ENCODE results near the gene PTCD1. TPM values are rescaled to one million over a fixed set of nuclear protein-coding genes. Genes with fewer than 3 reads are reported as not detected.

Gene PTCD1
- total RNA-seq, 1 experiment from 2014 or later, result 15.0 TPM

DNA sequence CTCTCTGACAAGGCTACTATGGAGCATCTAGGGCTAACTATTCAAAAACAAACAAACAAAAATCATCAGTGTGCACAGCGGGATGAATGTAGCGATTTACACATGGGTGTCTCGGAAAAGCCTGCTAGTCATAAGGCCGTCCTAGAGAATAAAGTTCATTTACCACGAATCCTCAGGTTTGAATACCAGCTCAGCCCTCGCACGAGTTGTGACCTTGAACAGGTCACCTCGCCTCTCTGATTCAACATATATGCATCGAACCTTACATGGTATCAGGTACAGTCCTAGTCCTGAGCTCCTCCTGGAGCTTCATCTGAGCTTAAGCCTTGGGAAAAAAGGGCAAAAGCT is 26.8 kb upstream of the PTCD1 start:
- peaks cover 3% of the 10 kb centered on the region; the same call in 1 of the 2 replicates for H3K36me3 ChIP-seq (ENCODE audit: control insufficient read depth, insufficient read depth, low read length)
- no peaks in the 10 kb centered on the region for H3K9me3 ChIP-seq (ENCODE audit: control insufficient read depth, insufficient read depth, low read depth, low read length)
- H3K27me3 ChIP-seq (ENCODE audit: control insufficient read depth, insufficient read depth, low read length), result no peaks in the 10 kb centered on the region
- intact Hi-C loops (cut with micrococcal nuclease; ENCODE audit: unreplicated experiment), result no loop called here
- ChIA-PET POLR2A (interaction anchor here (0.8 kb wide), 1 partner anchor 16 kb away, joined by 3 read pairs; no protein-coding TSS in a partner anchor), CTCF (no interaction called here)
- H3K27ac ChIP-seq (ENCODE audit: low read length), result peak overlapping the region; percentile 98
- peaks cover 5% of the 10 kb centered on the region for H3K4me1 ChIP-seq (ENCODE audit: control insufficient read depth, insufficient read depth, low read length)
- TF ChIP-seq TCF7L2 (IDR thresholded peaks at IDR 0.05; ENCODE audit: low read depth, low read length) (no peak), SIN3A (IDR thresholded peaks at IDR 0.05; ENCODE audit: borderline replicate concordance, insufficient read depth, low read depth, low read length) (no peak), POLR2AphosphoS5 (IDR thresholded peaks at IDR 0.05; ENCODE audit: low read depth, low read length) (no peak)
- TF ChIP-seq, protein P1, sequence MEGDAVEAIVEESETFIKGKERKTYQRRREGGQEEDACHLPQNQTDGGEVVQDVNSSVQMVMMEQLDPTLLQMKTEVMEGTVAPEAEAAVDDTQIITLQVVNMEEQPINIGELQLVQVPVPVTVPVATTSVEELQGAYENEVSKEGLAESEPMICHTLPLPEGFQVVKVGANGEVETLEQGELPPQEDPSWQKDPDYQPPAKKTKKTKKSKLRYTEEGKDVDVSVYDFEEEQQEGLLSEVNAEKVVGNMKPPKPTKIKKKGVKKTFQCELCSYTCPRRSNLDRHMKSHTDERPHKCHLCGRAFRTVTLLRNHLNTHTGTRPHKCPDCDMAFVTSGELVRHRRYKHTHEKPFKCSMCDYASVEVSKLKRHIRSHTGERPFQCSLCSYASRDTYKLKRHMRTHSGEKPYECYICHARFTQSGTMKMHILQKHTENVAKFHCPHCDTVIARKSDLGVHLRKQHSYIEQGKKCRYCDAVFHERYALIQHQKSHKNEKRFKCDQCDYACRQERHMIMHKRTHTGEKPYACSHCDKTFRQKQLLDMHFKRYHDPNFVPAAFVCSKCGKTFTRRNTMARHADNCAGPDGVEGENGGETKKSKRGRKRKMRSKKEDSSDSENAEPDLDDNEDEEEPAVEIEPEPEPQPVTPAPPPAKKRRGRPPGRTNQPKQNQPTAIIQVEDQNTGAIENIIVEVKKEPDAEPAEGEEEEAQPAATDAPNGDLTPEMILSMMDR (IDR thresholded peaks at IDR 0.05), result no peak
- TF ChIP-seq, protein P2, sequence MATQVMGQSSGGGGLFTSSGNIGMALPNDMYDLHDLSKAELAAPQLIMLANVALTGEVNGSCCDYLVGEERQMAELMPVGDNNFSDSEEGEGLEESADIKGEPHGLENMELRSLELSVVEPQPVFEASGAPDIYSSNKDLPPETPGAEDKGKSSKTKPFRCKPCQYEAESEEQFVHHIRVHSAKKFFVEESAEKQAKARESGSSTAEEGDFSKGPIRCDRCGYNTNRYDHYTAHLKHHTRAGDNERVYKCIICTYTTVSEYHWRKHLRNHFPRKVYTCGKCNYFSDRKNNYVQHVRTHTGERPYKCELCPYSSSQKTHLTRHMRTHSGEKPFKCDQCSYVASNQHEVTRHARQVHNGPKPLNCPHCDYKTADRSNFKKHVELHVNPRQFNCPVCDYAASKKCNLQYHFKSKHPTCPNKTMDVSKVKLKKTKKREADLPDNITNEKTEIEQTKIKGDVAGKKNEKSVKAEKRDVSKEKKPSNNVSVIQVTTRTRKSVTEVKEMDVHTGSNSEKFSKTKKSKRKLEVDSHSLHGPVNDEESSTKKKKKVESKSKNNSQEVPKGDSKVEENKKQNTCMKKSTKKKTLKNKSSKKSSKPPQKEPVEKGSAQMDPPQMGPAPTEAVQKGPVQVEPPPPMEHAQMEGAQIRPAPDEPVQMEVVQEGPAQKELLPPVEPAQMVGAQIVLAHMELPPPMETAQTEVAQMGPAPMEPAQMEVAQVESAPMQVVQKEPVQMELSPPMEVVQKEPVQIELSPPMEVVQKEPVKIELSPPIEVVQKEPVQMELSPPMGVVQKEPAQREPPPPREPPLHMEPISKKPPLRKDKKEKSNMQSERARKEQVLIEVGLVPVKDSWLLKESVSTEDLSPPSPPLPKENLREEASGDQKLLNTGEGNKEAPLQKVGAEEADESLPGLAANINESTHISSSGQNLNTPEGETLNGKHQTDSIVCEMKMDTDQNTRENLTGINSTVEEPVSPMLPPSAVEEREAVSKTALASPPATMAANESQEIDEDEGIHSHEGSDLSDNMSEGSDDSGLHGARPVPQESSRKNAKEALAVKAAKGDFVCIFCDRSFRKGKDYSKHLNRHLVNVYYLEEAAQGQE (IDR thresholded peaks at IDR 0.05; ENCODE audit: insufficient read depth in 1 of 2, low read depth in 2 of 2, low read length in 1 of 2), result no peak
- ATAC-seq (peak; percentile 5), DNase-seq (ENCODE audit: low read depth, low spot score) (no peak)
- H3K4me3 ChIP-seq (ENCODE audit: low read depth in 2 of 2, low read length in 2 of 2), result peak overlapping the region; percentile 96 to 97
- in situ Hi-C loops (cut with HindIII; ENCODE audit: low pct_unique_long_range_greater_than_20kb, low sequenced_read_pairs), result no loop called here
- TSS peak; percentile 78 for BruUV-seq (replicated peaks)

DNA sequence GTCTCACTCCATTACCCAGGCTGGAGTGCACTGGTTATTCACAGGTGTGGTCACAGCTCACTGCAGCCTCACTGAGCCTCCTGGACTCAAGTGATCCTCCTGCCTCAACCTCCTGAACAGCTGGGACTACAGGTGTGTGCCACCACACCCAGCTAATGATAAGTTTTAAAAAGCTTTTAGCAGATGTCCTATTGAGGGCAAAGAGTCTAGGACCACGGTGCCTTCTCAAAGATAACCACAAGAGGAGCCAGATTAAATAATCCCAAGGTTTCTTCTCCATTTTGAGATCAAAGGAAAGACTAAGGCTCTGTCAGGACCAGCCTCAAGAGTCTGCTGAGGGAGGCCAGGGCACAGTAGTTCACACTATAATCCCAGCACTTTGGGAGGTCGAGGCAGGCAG is 22.6 kb upstream of the PTCD1 start:
- no TSS peak for BruUV-seq (replicated peaks)
- peaks cover 8% of the 10 kb centered on the region for H3K36me3 ChIP-seq (ENCODE audit: control insufficient read depth, insufficient read depth, low read length)

More for the DNA sequence above, 22.6 kb upstream of the PTCD1 start:
- Histone ChIP-seq H3K9me3 (ENCODE audit: control insufficient read depth, insufficient read depth, low read depth, low read length) (no peaks in the 10 kb centered on the region), H3K27ac (ENCODE audit: low read length) (no peak overlapping the region), H3K4me1 (ENCODE audit: control insufficient read depth, insufficient read depth, low read length) (no peaks in the 10 kb centered on the region), H3K4me3 (ENCODE audit: low read depth in 2 of 2, low read length in 2 of 2) (no peak overlapping the region), H3K27me3 (ENCODE audit: control insufficient read depth, insufficient read depth, low read length) (no peaks in the 10 kb centered on the region)
- no peak for TF ChIP-seq SIN3A (IDR thresholded peaks at IDR 0.05; ENCODE audit: borderline replicate concordance, insufficient read depth, low read depth, low read length)
- TF ChIP-seq POLR2AphosphoS5 (IDR thresholded peaks at IDR 0.05; ENCODE audit: low read depth, low read length), result no peak
- TF ChIP-seq, protein P1 (IDR thresholded peaks at IDR 0.05), result no peak
- no peak for TF ChIP-seq TCF7L2 (IDR thresholded peaks at IDR 0.05; ENCODE audit: low read depth, low read length)
- TF ChIP-seq, protein P2 (IDR thresholded peaks at IDR 0.05; ENCODE audit: insufficient read depth in 1 of 2, low read depth in 2 of 2, low read length in 1 of 2), result no peak
- ChIA-PET CTCF (no interaction called here), POLR2A (no interaction called here)
- in situ Hi-C loops (cut with HindIII; ENCODE audit: low pct_unique_long_range_greater_than_20kb, low sequenced_read_pairs), result no loop called here
- ATAC-seq (no peak), DNase-seq (ENCODE audit: low read depth, low spot score) (no peak)
- intact Hi-C loops (cut with micrococcal nuclease; ENCODE audit: unreplicated experiment), result no loop called here

Data from Panc1 (cell line).